CD4-positive, alpha-beta T cell (primary cell): Measurements from ENCODE around the gene HERPUD2. TPM values are rescaled to one million over a fixed set of nuclear protein-coding genes. Genes with fewer than 3 reads are reported as not detected.

ENCODE experiments used
- ATAC-seq: fragments of 200-7000 bp; cut with Tn5 transposase; one replicate; pipeline ENCODE4 v1.10.0; 2022; ENCODE audit warnings: mild to moderate bottlenecking; ENCODE audit not compliant: poor library complexity
- CTCF ChIA-PET: fragments of 350-600 bp; sonication (Branson Sonifier 250); formaldehyde crosslinking; loops from one replicate; lab custom pipeline; 2021; ENCODE audit warnings: antibody characterized with exemption, inconsistent platforms; lab: Charles Lee
- POLR2A ChIA-PET: fragments of 350-600 bp; sonication (Branson Sonifier 250); formaldehyde crosslinking; loops from one replicate; lab custom pipeline; 2021; ENCODE audit warnings: antibody characterized with exemption, inconsistent platforms; lab: Charles Lee
- DNase-seq, 14 experiments: peaks; one replicate each; pipeline ENCODE4 v3.0.0-alpha.2; 2013 to 2020; ENCODE audit warnings: mixed read lengths in 2 of 14
- H3K27ac ChIP-seq, 2 donors: one replicate each; pipeline versions ENCODE4 v1.5.1 to v1.7.0; 2013; ENCODE audit warnings: low read length in 2 of 2, low read depth in 1 of 2, mild to moderate bottlenecking in 1 of 2
- H3K27me3 ChIP-seq, 2 experiments: 1 replicate in 1 of 2; 2 replicates in 1 of 2; pipeline versions ENCODE4 v1.6.1 to v1.7.0; 2013; ENCODE audit warnings: low read length in 2 of 2, control low read depth in 1 of 2, mild to moderate bottlenecking in 1 of 2, moderate library complexity in 1 of 2; ENCODE audit not compliant: insufficient read depth in 2 of 2, control insufficient read depth in 1 of 2
- H3K36me3 ChIP-seq: one replicate; pipeline ENCODE4 v1.6.1; 2013; ENCODE audit warnings: low read length, control low read depth; ENCODE audit not compliant: insufficient read depth
- H3K4me1 ChIP-seq: one replicate; pipeline ENCODE4 v1.6.1; 2013; ENCODE audit warnings: low read length, control low read depth; ENCODE audit not compliant: insufficient read depth
- H3K4me3 ChIP-seq: one replicate; pipeline ENCODE4 v1.5.1; 2013; ENCODE audit warnings: mild to moderate bottlenecking, low read length, moderate library complexity
- H3K9me3 ChIP-seq, 2 experiments: 1 replicate in 1 of 2; 2 replicates in 1 of 2; pipeline versions ENCODE4 v1.6.1 to v1.7.0; 2013; ENCODE audit warnings: low read length in 2 of 2, mild to moderate bottlenecking in 2 of 2, control low read depth in 1 of 2, moderate library complexity in 1 of 2; ENCODE audit not compliant: control insufficient read depth in 1 of 2, insufficient read depth in 1 of 2
- H3K27ac Mint-ChIP-seq: one replicate; pipeline ENCODE4 v1.8.0; 2020; ENCODE audit warnings: mixed read lengths
- H3K27me3 Mint-ChIP-seq: one replicate; pipeline ENCODE4 v1.8.0; 2021; ENCODE audit warnings: mixed read lengths
- H3K36me3 Mint-ChIP-seq: one replicate; pipeline ENCODE4 v1.8.0; 2021; ENCODE audit warnings: low read depth, mixed read lengths
- H3K4me1 Mint-ChIP-seq: one replicate; pipeline ENCODE4 v1.8.0; 2021; ENCODE audit warnings: low read depth, mixed read lengths
- H3K4me3 Mint-ChIP-seq: one replicate; pipeline ENCODE4 v1.8.0; 2020; ENCODE audit warnings: mild to moderate bottlenecking, mixed read lengths
- H3K9me3 Mint-ChIP-seq: one replicate; pipeline ENCODE4 v1.8.0; 2020; ENCODE audit warnings: mixed read lengths
- intact Hi-C, 2 experiments: fragments of 100-400 bp; cut with DNase I in 1 of 2; cut with micrococcal nuclease in 1 of 2; formaldehyde crosslinking; loops; one replicate each; pipeline versions ENCODE4 v1.15.1 to v1.9.0; 2023 to 2025; cut with DNase I, micrococcal nuclease
- total RNA-seq, 174 experiments: library from RNA in 2 of 174; stranded (reverse) in 2 of 174; gene quantifications; one replicate each; pipeline ENCODE4 v1.2.3 and lab custom pipeline; 2021 to 2026
- TF ChIP-seq, protein P1 (sequence below): fragments of 200-600 bp; IDR thresholded peaks from one replicate; pipeline ENCODE4 v1.8.0; 2022; ENCODE audit warnings: antibody characterized with exemption, mild to moderate bottlenecking

The HERPUD2 gene
- total RNA-seq, 2 experiments from 2014 or later: 113 to 127 TPM

DNA sequence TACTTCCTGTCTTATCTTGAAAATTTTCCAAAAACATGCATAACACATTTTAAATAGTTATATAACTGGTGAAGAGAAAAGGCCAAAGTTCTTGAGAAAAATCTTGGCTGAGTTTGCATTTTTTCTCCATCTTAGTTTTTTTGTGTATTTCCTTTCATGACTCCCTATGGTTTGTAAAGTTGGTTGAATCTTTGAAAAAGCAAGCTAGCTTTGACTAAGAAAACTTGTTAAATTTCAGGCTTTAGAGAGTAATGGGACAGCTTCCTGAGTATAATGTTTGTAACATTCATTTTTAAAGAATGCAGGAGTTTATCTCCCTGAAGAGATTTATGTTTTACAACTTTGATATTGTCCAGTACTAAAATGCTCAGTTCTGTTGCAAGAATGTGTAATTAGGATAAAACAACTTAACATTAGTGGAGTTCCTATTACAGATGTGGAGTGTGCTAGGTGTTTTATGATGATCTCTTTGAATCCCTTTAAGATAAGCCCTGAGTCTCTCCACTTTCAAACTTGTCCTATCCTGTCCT, 11.1 kb upstream of the HERPUD2 start:
- ATAC-seq (no peak), DNase-seq (no peak)
- no peak overlapping the region for H3K4me3 ChIP-seq
- H3K4me1 ChIP-seq: peaks cover 13% of the 10 kb centered on the region
- H3K4me3 Mint-ChIP-seq: no peak overlapping the region
- intact Hi-C loops: no loop called here
- H3K4me1 Mint-ChIP-seq: peaks cover 12% of the 10 kb centered on the region
- no peaks in the 10 kb centered on the region for H3K9me3 ChIP-seq
- no peaks in the 10 kb centered on the region for H3K9me3 Mint-ChIP-seq
- POLR2A ChIA-PET: interaction anchor here (1.0 to 1.1 kb wide), 2 partner anchors 95 to 177 kb away, joined by 4 to 5 read pairs; partner anchors contain the start of gene SEPTIN7
- no peak overlapping the region for H3K27ac Mint-ChIP-seq
- H3K27me3 ChIP-seq: no peaks in the 10 kb centered on the region
- TF ChIP-seq, protein P1, sequence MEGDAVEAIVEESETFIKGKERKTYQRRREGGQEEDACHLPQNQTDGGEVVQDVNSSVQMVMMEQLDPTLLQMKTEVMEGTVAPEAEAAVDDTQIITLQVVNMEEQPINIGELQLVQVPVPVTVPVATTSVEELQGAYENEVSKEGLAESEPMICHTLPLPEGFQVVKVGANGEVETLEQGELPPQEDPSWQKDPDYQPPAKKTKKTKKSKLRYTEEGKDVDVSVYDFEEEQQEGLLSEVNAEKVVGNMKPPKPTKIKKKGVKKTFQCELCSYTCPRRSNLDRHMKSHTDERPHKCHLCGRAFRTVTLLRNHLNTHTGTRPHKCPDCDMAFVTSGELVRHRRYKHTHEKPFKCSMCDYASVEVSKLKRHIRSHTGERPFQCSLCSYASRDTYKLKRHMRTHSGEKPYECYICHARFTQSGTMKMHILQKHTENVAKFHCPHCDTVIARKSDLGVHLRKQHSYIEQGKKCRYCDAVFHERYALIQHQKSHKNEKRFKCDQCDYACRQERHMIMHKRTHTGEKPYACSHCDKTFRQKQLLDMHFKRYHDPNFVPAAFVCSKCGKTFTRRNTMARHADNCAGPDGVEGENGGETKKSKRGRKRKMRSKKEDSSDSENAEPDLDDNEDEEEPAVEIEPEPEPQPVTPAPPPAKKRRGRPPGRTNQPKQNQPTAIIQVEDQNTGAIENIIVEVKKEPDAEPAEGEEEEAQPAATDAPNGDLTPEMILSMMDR: no peak
- H3K27me3 Mint-ChIP-seq: no peaks in the 10 kb centered on the region
- H3K27ac ChIP-seq: no peak overlapping the region
- H3K36me3 Mint-ChIP-seq: no peaks in the 10 kb centered on the region
- CTCF ChIA-PET: interaction anchor here (1.0 kb wide), 1 partner anchor 13 kb away, joined by 3 read pairs; no protein-coding TSS in a partner anchor
- no peaks in the 10 kb centered on the region for H3K36me3 ChIP-seq

DNA sequence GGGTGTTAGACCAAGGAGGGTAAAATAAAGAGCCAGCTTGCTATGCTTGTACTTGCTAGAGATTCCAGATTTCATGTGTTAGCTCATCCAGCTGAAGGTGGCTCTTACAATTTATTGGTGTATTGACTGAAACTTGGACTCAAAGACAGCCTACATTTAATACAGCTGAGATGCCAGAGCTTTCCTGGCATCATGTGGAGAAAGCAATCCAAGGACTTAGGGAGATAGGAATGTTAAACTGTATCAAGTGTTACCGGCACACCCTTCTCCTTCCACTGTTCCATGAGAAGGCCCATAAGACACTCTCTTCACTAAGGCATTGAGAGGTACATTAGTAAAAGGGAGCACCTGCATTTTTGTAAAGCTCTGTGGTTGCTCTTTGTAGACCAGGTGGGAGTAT, 9.3 kb upstream of the HERPUD2 start:
- Histone ChIP-seq H3K27ac (no peak overlapping the region), H3K9me3 (no peaks in the 10 kb centered on the region), H3K4me3 (no peak overlapping the region), H3K27me3 (no peaks in the 10 kb centered on the region), H3K36me3 (no peaks in the 10 kb centered on the region), H3K4me1 (peaks cover 8% of the 10 kb centered on the region)
- no peaks in the 10 kb centered on the region for H3K36me3 Mint-ChIP-seq
- CTCF ChIA-PET: interaction anchor here (0.6 kb wide), 1 partner anchor 103 kb away, joined by 3 read pairs; no protein-coding TSS in a partner anchor
- H3K27me3 Mint-ChIP-seq: no peaks in the 10 kb centered on the region
- H3K4me3 Mint-ChIP-seq: no peak overlapping the region
- ATAC-seq (no peak), DNase-seq (no peak)
- H3K27ac Mint-ChIP-seq: no peak overlapping the region
- intact Hi-C loops: no loop called here
- TF ChIP-seq, protein P1: no peak
- POLR2A ChIA-PET: interaction anchor here (2.1 kb wide), 1 partner anchor 9 kb away, joined by 8 read pairs; the partner anchor contains the start of gene HERPUD2
- H3K9me3 Mint-ChIP-seq: no peaks in the 10 kb centered on the region
- peaks cover under 1% of the 10 kb centered on the region for H3K4me1 Mint-ChIP-seq

DNA sequence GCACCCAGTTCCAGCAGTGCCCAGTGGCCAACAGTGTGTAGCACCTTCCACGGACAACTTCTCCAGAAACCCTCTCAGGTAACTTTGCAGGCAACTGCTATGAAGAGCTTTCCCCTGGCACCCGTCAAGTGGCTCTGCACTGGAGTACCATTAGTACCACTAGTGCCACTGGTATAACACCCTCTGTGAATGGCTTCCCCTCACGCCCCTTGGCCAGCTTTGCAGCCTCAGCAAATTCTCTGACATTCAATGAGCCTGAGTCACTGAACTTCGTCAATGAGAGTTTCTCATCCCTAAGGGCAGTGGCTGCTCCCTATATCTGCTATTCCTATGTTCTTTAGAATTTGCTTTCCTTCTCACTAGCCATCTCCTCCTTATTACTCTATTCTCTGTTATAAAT, 7.6 kb upstream of the HERPUD2 start:
- Mint-ChIP-seq H3K4me3 (no peak overlapping the region), H3K27ac (no peak overlapping the region), H3K27me3 (no peaks in the 10 kb centered on the region), H3K36me3 (no peaks in the 10 kb centered on the region), H3K9me3 (no peaks in the 10 kb centered on the region), H3K4me1 (no peaks in the 10 kb centered on the region)
- TF ChIP-seq, protein P1: no peak
- H3K27ac ChIP-seq: no peak overlapping the region
- no peaks in the 10 kb centered on the region for H3K27me3 ChIP-seq
- ChIA-PET CTCF (no interaction called here), POLR2A (no interaction called here)
- H3K36me3 ChIP-seq: no peaks in the 10 kb centered on the region
- intact Hi-C loops: no loop called here
- H3K4me1 ChIP-seq: no peaks in the 10 kb centered on the region
- no peak for DNase-seq
- ATAC-seq: no peak
- H3K9me3 ChIP-seq: no peaks in the 10 kb centered on the region
- no peak overlapping the region for H3K4me3 ChIP-seq
